AG04450 (cell line): ENCODE results near the gene PTBP1. TPM values are rescaled to one million over a fixed set of nuclear protein-coding genes. Genes with fewer than 3 reads are reported as not detected.
A peak's percentile ranks its signal among the peaks of the same experiment; 100 is the strongest.

Experiments
- CTCF ChIA-PET: fragments of 300-600, 350-600 bp; formaldehyde crosslinking; extraction: SDS; loops from one replicate; lab custom pipeline; 2022; ENCODE audit warnings: antibody characterized with exemption, inconsistent platforms; lab: Charles Lee
- POLR2A ChIA-PET: fragments of 350-600 bp; formaldehyde crosslinking; extraction: SDS; loops from one replicate; lab custom pipeline; 2021; ENCODE audit warnings: antibody characterized with exemption, inconsistent platforms; lab: Yijun Ruan, JAX
- DNase-seq: peaks from one replicate; pipeline ENCODE4 v3.0.0-alpha.2; 2011; ENCODE audit warnings: low read depth, low spot score
- H3K27ac ChIP-seq: one replicate; pipeline ENCODE4 v1.5.1; 2012; ENCODE audit warnings: low read depth, low read length, control low read depth
- H3K27me3 ChIP-seq: one replicate; pipeline ENCODE4 v1.6.0; 2012; ENCODE audit warnings: low read length; ENCODE audit not compliant: control insufficient read depth, insufficient read depth
- H3K4me3 ChIP-seq: 2 replicates; pipeline ENCODE4 v1.5.1; 2011; ENCODE audit warnings: mild to moderate bottlenecking, low read depth, low read length, control low read depth
- H3K9me3 ChIP-seq: 2 replicates; pipeline ENCODE4 v1.5.1; 2012; ENCODE audit warnings: low read length; ENCODE audit not compliant: control insufficient read depth, insufficient read depth
- CTCF ChIP-seq: IDR thresholded peaks from 2 replicates; pipeline ENCODE4 v1.5.1; 2011; ENCODE audit warnings: low read depth, low read length, control low read depth, inconsistent platforms
- polyA plus RNA-seq: library from polyadenylated mRNA; depleted of rRNA; stranded (reverse); fragments of >200 nt; gene quantifications from 2 replicates; pipeline ENCODE4 v1.2.3, GENCODE V29; 2011

Gene PTBP1
- polyA plus RNA-seq, 1 experiment = 141 TPM

GRCh38 chr19:763869-764268 is 33.4 kb upstream of the PTBP1 start:
- no peak for DNase-seq
- Histone ChIP-seq H3K27ac (no peak overlapping the region), H3K27me3 (no peaks in the 10 kb centered on the region), H3K9me3 (peaks cover 6% of the 10 kb centered on the region), H3K4me3 (no peak overlapping the region)
- ChIA-PET POLR2A (interaction anchor here (1.2 kb wide), 1 partner anchor 11 kb away, joined by 3 read pairs; no protein-coding TSS in a partner anchor), CTCF (interaction anchor here (0.6 kb wide), 1 partner anchor 185 kb away, joined by 3 read pairs; no protein-coding TSS in a partner anchor)
- TF ChIP-seq CTCF = no peak

- ChIA-PET POLR2A (no interaction called here), CTCF (no interaction called here)
These were observed 33.0 kb upstream of the PTBP1 start for GRCh38 chr19:764301-764700.

GRCh38 chr19:765179-765738 is 32.0 kb upstream of the PTBP1 start:
- Histone ChIP-seq H3K27me3 (no peaks in the 10 kb centered on the region), H3K27ac (no peak overlapping the region), H3K9me3 (peaks cover 6% of the 10 kb centered on the region), H3K4me3 (no peak overlapping the region)
- no peak for DNase-seq
- CTCF ChIA-PET = no interaction called here
- POLR2A ChIA-PET = no interaction called here
- TF ChIP-seq CTCF = no peak

More at GRCh38 chr19:764301-764700, 33.0 kb upstream of the PTBP1 start:
- Histone ChIP-seq H3K4me3 (no peak overlapping the region), H3K27me3 (no peaks in the 10 kb centered on the region), H3K27ac (no peak overlapping the region), H3K9me3 (peaks cover 6% of the 10 kb centered on the region)
- no peak for DNase-seq
- TF ChIP-seq CTCF = no peak

GRCh38 chr19:768424-768823 is 28.8 kb upstream of the PTBP1 start:
- peak; percentile 51 for DNase-seq
- TF ChIP-seq CTCF = no peak
- ChIA-PET CTCF (interaction anchor here (1.6 kb wide), 1 partner anchor 15 kb away, joined by 11 read pairs; no protein-coding TSS in a partner anchor), POLR2A (interaction anchor here (0.6 to 1.3 kb wide), 3 partner anchors 16 to 92 kb away, joined by 3 to 7 read pairs (median 7); no protein-coding TSS in a partner anchor)
- H3K27ac ChIP-seq = peak overlapping the region; percentile 65
- H3K4me3 ChIP-seq = no peak overlapping the region
- H3K9me3 ChIP-seq = no peaks in the 10 kb centered on the region; the same call in 1 of the 2 replicates
- H3K27me3 ChIP-seq = no peaks in the 10 kb centered on the region

GRCh38 chr19:769616-770015 is 27.6 kb upstream of the PTBP1 start:
- ChIA-PET CTCF (interaction anchor here (0.7 to 1.9 kb wide), 11 partner anchors 14 to 235 kb away, joined by 3 to 12 read pairs (median 4); no protein-coding TSS in a partner anchor), POLR2A (interaction anchor here (0.5 to 1.1 kb wide), 5 partner anchors 9 to 159 kb away, joined by 3 to 7 read pairs (median 3); no protein-coding TSS in a partner anchor)
- H3K4me3 ChIP-seq = no peak overlapping the region
- H3K27ac ChIP-seq = no peak overlapping the region
- no peaks in the 10 kb centered on the region for H3K27me3 ChIP-seq
- TF ChIP-seq CTCF = no peak
- no peak for DNase-seq
- no peaks in the 10 kb centered on the region; the same call in 1 of the 2 replicates for H3K9me3 ChIP-seq
